ENCODE results near the gene PPCS. TPM values are rescaled to one million over a fixed set of nuclear protein-coding genes. Genes with fewer than 3 reads are reported as not detected.

The PPCS gene
- total RNA-seq, 4 donors from 2014 or later: 46.3 to 92.4 (median 64.0) TPM

- TF ChIP-seq, protein P1, sequence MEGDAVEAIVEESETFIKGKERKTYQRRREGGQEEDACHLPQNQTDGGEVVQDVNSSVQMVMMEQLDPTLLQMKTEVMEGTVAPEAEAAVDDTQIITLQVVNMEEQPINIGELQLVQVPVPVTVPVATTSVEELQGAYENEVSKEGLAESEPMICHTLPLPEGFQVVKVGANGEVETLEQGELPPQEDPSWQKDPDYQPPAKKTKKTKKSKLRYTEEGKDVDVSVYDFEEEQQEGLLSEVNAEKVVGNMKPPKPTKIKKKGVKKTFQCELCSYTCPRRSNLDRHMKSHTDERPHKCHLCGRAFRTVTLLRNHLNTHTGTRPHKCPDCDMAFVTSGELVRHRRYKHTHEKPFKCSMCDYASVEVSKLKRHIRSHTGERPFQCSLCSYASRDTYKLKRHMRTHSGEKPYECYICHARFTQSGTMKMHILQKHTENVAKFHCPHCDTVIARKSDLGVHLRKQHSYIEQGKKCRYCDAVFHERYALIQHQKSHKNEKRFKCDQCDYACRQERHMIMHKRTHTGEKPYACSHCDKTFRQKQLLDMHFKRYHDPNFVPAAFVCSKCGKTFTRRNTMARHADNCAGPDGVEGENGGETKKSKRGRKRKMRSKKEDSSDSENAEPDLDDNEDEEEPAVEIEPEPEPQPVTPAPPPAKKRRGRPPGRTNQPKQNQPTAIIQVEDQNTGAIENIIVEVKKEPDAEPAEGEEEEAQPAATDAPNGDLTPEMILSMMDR (IDR thresholded peaks at IDR 0.05; ENCODE audit: low read depth): no peak
Observed at GRCh38 chr1:42453386-42453785, 3.0 kb upstream of the PPCS start.

GRCh38 chr1:42454403-42454802 lies 1.9 kb upstream of the PPCS start:
- TF ChIP-seq, protein P1 (IDR thresholded peaks at IDR 0.05; ENCODE audit: low read depth): no peak

GRCh38 chr1:42456754-42457089 lies 379 bp downstream of the PPCS start:
- TF ChIP-seq, protein P1 (IDR thresholded peaks at IDR 0.05; ENCODE audit: low read depth): no peak

- TF ChIP-seq, protein P1 (IDR thresholded peaks at IDR 0.05; ENCODE audit: low read depth): no peak
Observed at GRCh38 chr1:42461196-42461595, 4.9 kb downstream of the PPCS start.

DNA sequence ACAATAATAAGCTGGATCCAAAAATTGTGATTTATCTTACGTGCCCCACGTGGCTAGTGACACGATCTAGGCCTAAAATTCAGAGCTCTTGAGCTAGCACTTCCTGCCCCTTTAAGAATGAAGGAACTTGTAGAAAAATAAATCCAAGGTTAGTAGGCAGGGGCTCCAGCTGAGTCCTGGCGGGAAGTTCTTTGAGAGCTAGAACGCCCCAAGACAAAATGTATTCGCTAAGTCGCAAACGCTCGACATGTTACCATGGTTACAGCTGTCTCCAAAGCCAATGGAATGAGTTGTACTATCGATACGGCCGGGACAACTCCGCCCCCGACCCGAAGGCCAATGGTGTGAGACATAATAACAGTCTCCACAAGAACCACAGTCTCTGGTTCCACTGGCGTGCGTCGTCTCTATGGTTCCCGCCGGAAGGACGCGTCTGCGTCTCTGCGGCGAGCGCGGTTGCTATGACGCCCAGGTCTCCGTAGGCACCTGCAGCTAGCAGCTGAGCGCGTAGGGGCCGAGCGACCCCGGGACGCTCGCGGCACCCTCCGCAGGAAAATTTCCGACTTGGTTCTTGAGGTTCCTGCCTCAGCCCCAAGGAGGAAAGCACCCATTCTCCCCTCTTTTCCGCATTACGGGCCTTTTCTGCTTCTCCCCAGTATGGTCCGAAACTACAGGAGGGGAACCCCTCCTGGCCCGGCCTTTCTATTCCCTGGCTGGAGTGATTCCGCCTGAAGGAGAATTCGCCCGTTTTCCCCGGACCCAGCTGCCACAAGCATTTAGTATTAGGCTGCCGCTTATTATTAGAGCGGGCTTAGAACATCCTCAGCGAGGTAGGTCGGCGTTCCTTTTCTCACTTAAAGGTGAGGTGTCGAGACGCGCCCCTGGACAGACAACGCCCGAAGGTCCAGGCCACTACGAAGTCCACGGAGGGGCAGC lies 6.8 kb downstream of the PPCS start, which contains the start of gene CCDC30:
Gene CCDC30 (plus strand): TSS at position 459 of the 936 bp plus-strand sequence. CDS start 17,266 bp downstream, outside the sequence.
- TF ChIP-seq, protein P1 (IDR thresholded peaks at IDR 0.05; ENCODE audit: low read depth): no peak

- TF ChIP-seq, protein P1 (IDR thresholded peaks at IDR 0.05; ENCODE audit: low read depth): no peak
Observed at GRCh38 chr1:42463921-42464320, 7.6 kb downstream of the PPCS start.

- TF ChIP-seq, protein P1 (IDR thresholded peaks at IDR 0.05; ENCODE audit: low read depth): no peak
Observed at GRCh38 chr1:42466030-42466429, 9.7 kb downstream of the PPCS start.

Data from subcutaneous adipose tissue (tissue), 4 donors.